H9 (cell line): ENCODE measurements around the gene PRKACG. TPM values are rescaled to one million over a fixed set of nuclear protein-coding genes. Genes with fewer than 3 reads are reported as not detected.
A peak's percentile ranks its signal among the peaks of the same experiment; 100 is the strongest.

Source experiments
- DNase-seq: peaks from one replicate; pipeline ENCODE4 v3.0.0-alpha.2; 2017
- H2AFZ ChIP-seq: one replicate; pipeline ENCODE4 v1.6.1; 2013; ENCODE audit warnings: mild to moderate bottlenecking, low read length, control low read depth, moderate library complexity
- H2AK5ac ChIP-seq: 2 replicates; pipeline ENCODE4 v1.6.1; 2013; ENCODE audit warnings: low read length, control low read depth, mixed read lengths; ENCODE audit not compliant: insufficient read length
- H2BK120ac ChIP-seq: one replicate; pipeline ENCODE4 v1.6.1; 2013; ENCODE audit warnings: low read depth, mild to moderate bottlenecking, low read length, control low read depth, inconsistent platforms; ENCODE audit not compliant: poor library complexity, severe bottlenecking
- H2BK12ac ChIP-seq: 2 replicates; pipeline ENCODE4 v1.6.1; 2013; ENCODE audit warnings: low read length, control low read depth, mixed read lengths, low read depth; ENCODE audit not compliant: insufficient read length
- H2BK15ac ChIP-seq: 2 replicates; pipeline ENCODE4 v1.6.1; 2013; ENCODE audit warnings: low read depth, low read length, control low read depth
- H2BK20ac ChIP-seq: one replicate; pipeline ENCODE4 v1.6.1; 2013; ENCODE audit warnings: low read depth, mild to moderate bottlenecking, low read length, control low read depth, inconsistent platforms; ENCODE audit not compliant: poor library complexity, severe bottlenecking
- H2BK5ac ChIP-seq: 2 replicates; pipeline ENCODE4 v1.6.1; 2013; ENCODE audit warnings: low read length, control low read depth, mixed read lengths; ENCODE audit not compliant: insufficient read length
- H3K14ac ChIP-seq: 2 replicates; pipeline ENCODE4 v1.6.1; 2013; ENCODE audit warnings: low read length, control low read depth; ENCODE audit not compliant: insufficient read depth
- H3K18ac ChIP-seq: 2 replicates; pipeline ENCODE4 v1.6.1; 2013; ENCODE audit warnings: low read depth, mild to moderate bottlenecking, mixed read lengths, low read length, control low read depth; ENCODE audit not compliant: insufficient read length
- H3K23ac ChIP-seq: 2 replicates; pipeline ENCODE4 v1.6.1; 2013; ENCODE audit warnings: low read length, control low read depth, mixed read lengths, low read depth; ENCODE audit not compliant: insufficient read length
- H3K23me2 ChIP-seq: 2 replicates; pipeline ENCODE4 v1.6.1; 2013; ENCODE audit warnings: low read depth, mild to moderate bottlenecking, mixed read lengths, low read length, control low read depth; ENCODE audit not compliant: insufficient read length, poor library complexity, severe bottlenecking
- H3K27ac ChIP-seq: 2 replicates; pipeline ENCODE4 v1.5.1; 2013; ENCODE audit warnings: low read length, control low read depth, mixed read lengths, low read depth; ENCODE audit not compliant: insufficient read length
- H3K27me3 ChIP-seq: 2 replicates; pipeline ENCODE4 v1.6.1; 2013; ENCODE audit warnings: low read length, control low read depth, inconsistent platforms; ENCODE audit not compliant: insufficient read depth
- H3K4ac ChIP-seq: 2 replicates; pipeline ENCODE4 v1.6.1; 2013; ENCODE audit warnings: low read depth, mild to moderate bottlenecking, control low read depth, inconsistent platforms, low read length, moderate library complexity
- H3K4me1 ChIP-seq: 2 replicates; pipeline ENCODE4 v1.6.1; 2013; ENCODE audit warnings: low read length, control low read depth, inconsistent platforms; ENCODE audit not compliant: insufficient read depth
- H3K4me2 ChIP-seq: 2 replicates; pipeline ENCODE4 v1.6.1; 2013; ENCODE audit warnings: low read length, control low read depth, mixed read lengths; ENCODE audit not compliant: insufficient read length, insufficient read depth
- H3K56ac ChIP-seq: 2 replicates; pipeline ENCODE4 v1.6.1; 2013; ENCODE audit warnings: low read depth, mild to moderate bottlenecking, mixed read lengths, low read length, control low read depth; ENCODE audit not compliant: insufficient read length
- H3K79me1 ChIP-seq: 2 replicates; pipeline ENCODE4 v1.6.1; 2013; ENCODE audit warnings: low read depth, mild to moderate bottlenecking, moderate library complexity, low read length, control low read depth, inconsistent platforms; ENCODE audit not compliant: insufficient read depth, poor library complexity, severe bottlenecking
- H3K79me2 ChIP-seq: 2 replicates; pipeline ENCODE4 v1.6.1; 2013; ENCODE audit warnings: low read length, control low read depth, inconsistent platforms; ENCODE audit not compliant: insufficient read depth
- H3K9ac ChIP-seq: 2 replicates; pipeline ENCODE4 v1.6.1; 2013; ENCODE audit warnings: low read length, control low read depth, mixed read lengths; ENCODE audit not compliant: insufficient read length; ENCODE audit errors: extremely low read depth
- H3K9me3 ChIP-seq: one replicate; pipeline ENCODE4 v1.6.1; 2013; ENCODE audit warnings: low read depth, low read length, inconsistent platforms; ENCODE audit not compliant: control insufficient read depth
- H3T11ph ChIP-seq: one replicate; pipeline ENCODE4 v1.6.1; 2013; ENCODE audit warnings: mild to moderate bottlenecking, low read length, control low read depth, inconsistent platforms
- H4K20me1 ChIP-seq: one replicate; pipeline ENCODE4 v1.6.1; 2013; ENCODE audit not compliant: control insufficient read depth, insufficient read length, insufficient read depth
- H4K5ac ChIP-seq: 2 replicates; pipeline ENCODE4 v1.6.1; 2013; ENCODE audit warnings: low read depth, mild to moderate bottlenecking, mixed read lengths, low read length, control low read depth; ENCODE audit not compliant: insufficient read length
- H4K8ac ChIP-seq: replicated peaks from 2 replicates; pipeline ENCODE4 v1.6.1; 2013; ENCODE audit warnings: low read length, control low read depth, mixed read lengths, low read depth; ENCODE audit not compliant: insufficient read length
- H4K91ac ChIP-seq: 2 replicates; pipeline ENCODE4 v1.6.1; 2013; ENCODE audit warnings: low read depth, mild to moderate bottlenecking, moderate library complexity, mixed read lengths, low read length, control low read depth; ENCODE audit not compliant: insufficient read length
- H3K27ac Mint-ChIP-seq, 3 experiments: 2 replicates in 2 of 3; 3 replicates in 1 of 3; pipeline ENCODE4 v1.8.0; 2020 to 2021; ENCODE audit warnings: mixed read lengths in 3 of 3, mild to moderate bottlenecking in 1 of 3, moderate library complexity in 1 of 3
- H3K27me3 Mint-ChIP-seq: 2 replicates; pipeline ENCODE4 v1.8.0; 2021; ENCODE audit warnings: low read depth, mild to moderate bottlenecking, moderate library complexity, mixed read lengths
- H3K36me3 Mint-ChIP-seq, 3 experiments: 2 replicates in 2 of 3; 3 replicates in 1 of 3; pipeline ENCODE4 v1.8.0; 2020 to 2021; ENCODE audit warnings: low read depth in 3 of 3, mixed read lengths in 3 of 3; ENCODE audit not compliant: insufficient read depth in 1 of 3
- H3K4me1 Mint-ChIP-seq, 2 experiments: 2 replicates each; pipeline ENCODE4 v1.8.0; 2020; ENCODE audit warnings: mixed read lengths in 2 of 2
- H3K4me3 Mint-ChIP-seq, 2 experiments: 2 replicates in 1 of 2; 3 replicates in 1 of 2; pipeline ENCODE4 v1.8.0; 2020 to 2021; ENCODE audit warnings: mild to moderate bottlenecking in 2 of 2, mixed read lengths in 2 of 2, moderate library complexity in 1 of 2
- H3K9me3 Mint-ChIP-seq, 2 experiments: 2 replicates in 1 of 2; 3 replicates in 1 of 2; pipeline ENCODE4 v1.8.0; 2020; ENCODE audit warnings: mild to moderate bottlenecking in 2 of 2, mixed read lengths in 2 of 2, moderate library complexity in 1 of 2
- CTCF ChIP-seq: fragments of 200-600 bp; sonication (generic); conservative IDR thresholded peaks from 3 replicates; pipeline ENCODE4 v1.8.0; 2021; ENCODE audit warnings: antibody characterized with exemption, mild to moderate bottlenecking
- WGBS: extraction: QIAGEN DNeasy Blood & Tissue Kit; methylation state at CpG from one replicate; pipeline ENCODE4 v1.1.7; 2013; ENCODE audit warnings: missing lambda C conversion rate, low lambda C conversion rate, mixed read lengths; ENCODE audit not compliant: insufficient read length; ENCODE audit errors: extremely low coverage; 5-methylcytosine and 5-hydroxymethylcytosine counted together
- total RNA-seq: library from RNA; stranded (reverse); gene quantifications from 2 replicates; pipeline ENCODE4 v1.2.1, GENCODE V29; 2021

Gene PRKACG
- total RNA-seq, 1 experiment from 2014 or later = not detected

DNA sequence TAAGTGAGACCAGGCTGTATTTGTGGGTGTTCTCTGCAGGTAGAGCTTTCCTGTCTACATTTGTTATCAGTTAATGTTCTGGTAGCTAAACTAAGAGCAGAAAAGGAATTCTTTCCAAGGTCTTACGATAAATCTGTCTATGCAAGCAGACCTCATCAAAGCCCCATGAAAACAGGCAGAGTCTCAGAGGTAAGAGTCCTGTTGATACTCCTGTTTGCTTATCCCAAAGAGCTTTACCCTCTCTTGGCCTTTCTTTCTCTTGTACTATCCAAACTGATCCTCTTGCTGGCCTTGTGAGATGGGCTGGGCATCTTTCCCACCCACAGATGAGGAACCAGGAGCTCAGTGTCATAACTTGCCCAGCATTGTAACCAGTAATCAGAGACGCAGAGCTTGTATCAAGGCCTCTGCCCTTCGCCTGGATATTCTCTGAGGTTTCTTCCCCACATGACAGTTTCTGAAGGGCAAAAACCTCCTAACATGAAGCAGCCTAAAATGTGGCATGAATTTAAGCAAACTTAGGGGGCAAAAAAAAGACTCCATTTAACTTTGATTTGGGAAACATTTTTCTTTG lies 33.5 kb downstream of the PRKACG start:
- no peak overlapping the region for H3K56ac ChIP-seq
- DNase-seq = no peak
- H3K18ac ChIP-seq = no peak overlapping the region
- H3K27ac Mint-ChIP-seq = peak overlapping the region in 2 of 3 experiments; percentile 18 to 88; a peak in 3 of 7 replicates
- no peak overlapping the region for H3K27ac ChIP-seq
- no peak overlapping the region for H3K4me3 Mint-ChIP-seq
- no peak overlapping the region for H3K4ac ChIP-seq
- H4K91ac ChIP-seq = no peak overlapping the region
- no peak overlapping the region for H2BK12ac ChIP-seq
- H3T11ph ChIP-seq = no peak overlapping the region
- H3K4me1 Mint-ChIP-seq = peaks cover 24 to 27% of the 10 kb centered on the region in 2 experiments
- no peaks in the 10 kb centered on the region for H3K79me2 ChIP-seq
- peaks cover 9% of the 10 kb centered on the region; the same call in 1 of the 2 replicates for H3K4me1 ChIP-seq
- no peaks in the 10 kb centered on the region for H3K9me3 ChIP-seq
- no peaks in the 10 kb centered on the region for H4K20me1 ChIP-seq
- H2BK15ac ChIP-seq = no peak overlapping the region
- H3K79me1 ChIP-seq = no peaks in the 10 kb centered on the region
- no peak overlapping the region for H2AFZ ChIP-seq
- no peak overlapping the region for H4K5ac ChIP-seq
- H2AK5ac ChIP-seq = no peak overlapping the region
- H3K9ac ChIP-seq = no peak overlapping the region
- no peaks in the 10 kb centered on the region for H3K23me2 ChIP-seq
- no peak overlapping the region for H3K23ac ChIP-seq
- H3K27me3 ChIP-seq = no peaks in the 10 kb centered on the region
- no peak overlapping the region for H2BK120ac ChIP-seq
- no peak overlapping the region for H2BK5ac ChIP-seq
- no peak overlapping the region for H3K14ac ChIP-seq
- H3K9me3 Mint-ChIP-seq = peaks cover 8 to 15% of the 10 kb centered on the region in 2 experiments
- H2BK20ac ChIP-seq = no peak overlapping the region
- H4K8ac ChIP-seq = no peak overlapping the region
- H3K36me3 Mint-ChIP-seq = peaks cover 10 to 15% (median 12%) of the 10 kb centered on the region in 3 experiments
- no peak for TF ChIP-seq CTCF
- H3K27me3 Mint-ChIP-seq = no peaks in the 10 kb centered on the region; the same call in 1 of the 2 replicates
- no CpG with 5 or more reads among the region's 3 CpGs for WGBS
- H3K4me2 ChIP-seq = no peak overlapping the region
